Measurements from ENCODE around the gene EID2B. TPM values are rescaled to one million over a fixed set of nuclear protein-coding genes. Genes with fewer than 3 reads are reported as not detected.
A peak's percentile ranks its signal among the peaks of the same experiment; 100 is the strongest.

EID2B gene
- total and polyA plus RNA-seq, 10 of the 15 experiments (the other 5 are each of a cell fraction or from before 2014, with no cell fraction given), result 2.9 to 10.1 (median 5.0) TPM

- TF ChIP-seq SMC3 (IDR thresholded peaks at IDR 0.05; ENCODE audit: borderline replicate concordance, low read length) (peak; percentile 27; the same call in 1 of the 2 replicates), GATAD2B (conservative IDR thresholded peaks at IDR 0.05; ENCODE audit: low read depth) (peak; percentile 45; the same call in 1 of the 2 replicates), ZNF384 (IDR thresholded peaks at IDR 0.05; ENCODE audit: borderline replicate concordance, low read depth, low read length) (no peak), YY1 (IDR thresholded peaks at IDR 0.05; ENCODE audit: low read depth, low read length) (0 out of 2 replicates have a peak, but pooled peaks have one; percentile 43), RELB (IDR thresholded peaks at IDR 0.05; ENCODE audit: low read depth) (0 out of 2 replicates have a peak, but pooled peaks have one; percentile 18), POU2F2 (IDR thresholded peaks at IDR 0.05; ENCODE audit: borderline replicate concordance, low read depth, low read length) (peak; percentile 90; the same call in 2 of the 3 replicates), EP300 (IDR thresholded peaks at IDR 0.05; ENCODE audit: borderline replicate concordance in 1 of 2, control insufficient read depth in 1 of 2, low read depth in 2 of 2, low read length in 2 of 2) (0 out of 4 replicates have a peak, but pooled peaks of 1 of the 2 experiments have one; percentile 43), ZNF207 (IDR thresholded peaks at IDR 0.05; ENCODE audit: borderline replicate concordance) (no peak), MXI1 (IDR thresholded peaks at IDR 0.05; ENCODE audit: low read depth, low read length) (peak; percentile 75), ZNF274 (IDR thresholded peaks at IDR 0.05; ENCODE audit: insufficient read depth, insufficient read length) (no peak), EZH2 (IDR thresholded peaks at IDR 0.05; ENCODE audit: borderline replicate concordance, control insufficient read depth, low read depth, low read length) (no peak), CTCF (IDR thresholded peaks at IDR 0.05 in 2 of 3, conservative IDR thresholded peaks at IDR 0.05 in 1 of 3; ENCODE audit: control insufficient read depth in 2 of 3, extremely low read depth in 1 of 3, insufficient read depth in 1 of 3, low read depth in 3 of 3, low read length in 3 of 3) (peak in 2 of 3 experiments; percentile 35 to 51; a peak in 4 of 6 replicates), MLLT1 (IDR thresholded peaks at IDR 0.05) (0 out of 2 replicates have a peak, but pooled peaks have one; percentile 33), PKNOX1 (IDR thresholded peaks at IDR 0.05) (peak; percentile 88), IKZF1 (conservative IDR thresholded peaks at IDR 0.05) (peak; percentile 35; the same call in 1 of the 2 replicates), RAD21 (IDR thresholded peaks at IDR 0.05; ENCODE audit: insufficient read depth, low read depth, low read length) (0 out of 2 replicates have a peak, but pooled peaks have one; percentile 22)
These were observed 34.5 kb downstream of the EID2B start (continued) for GRCh38 chr19:39497996-39498797.
